Stimulated activated naive CD8-positive, alpha-beta T cell treated with anti-CD3 and anti-CD28 coated beads, Interleukin-15, Interleukin-2, amounts not matched to agents 100 ng/mL and 50 ng/mL, for 24 hours (primary cell): Measurements from ENCODE around the gene PSEN1.
"Not testable (repeated sequence)": the region's sequence is repeated elsewhere in the genome, so short reads cannot be mapped to it uniquely, and the experiment has no call there.

Experiments
- H3K27ac Mint-ChIP-seq: one replicate; pipeline ENCODE4 v1.8.0; 2021; ENCODE audit warnings: mild to moderate bottlenecking, mixed read lengths
- H3K27me3 Mint-ChIP-seq: one replicate; pipeline ENCODE4 v1.8.0; 2021; ENCODE audit warnings: mixed read lengths
- H3K36me3 Mint-ChIP-seq: one replicate; pipeline ENCODE4 v1.8.0; 2021; ENCODE audit warnings: low read depth, mixed read lengths
- H3K4me1 Mint-ChIP-seq: one replicate; pipeline ENCODE4 v1.8.0; 2021; ENCODE audit warnings: low read depth, mixed read lengths
- H3K4me3 Mint-ChIP-seq: one replicate; pipeline ENCODE4 v1.8.0; 2021; ENCODE audit warnings: mild to moderate bottlenecking, mixed read lengths
- H3K9me3 Mint-ChIP-seq: one replicate; pipeline ENCODE4 v1.8.0; 2021; ENCODE audit warnings: mixed read lengths

Gene PSEN1

GRCh38 chr14:73176685-73177084 is 40.4 kb downstream of the PSEN1 start:
- no peaks in the 10 kb centered on the region for H3K9me3 Mint-ChIP-seq
- no peak overlapping the region for H3K4me3 Mint-ChIP-seq
- no peaks in the 10 kb centered on the region for H3K27me3 Mint-ChIP-seq
- H3K4me1 Mint-ChIP-seq: no peaks in the 10 kb centered on the region
- peaks cover 48% of the 10 kb centered on the region for H3K36me3 Mint-ChIP-seq
- H3K27ac Mint-ChIP-seq: no peak overlapping the region

DNA sequence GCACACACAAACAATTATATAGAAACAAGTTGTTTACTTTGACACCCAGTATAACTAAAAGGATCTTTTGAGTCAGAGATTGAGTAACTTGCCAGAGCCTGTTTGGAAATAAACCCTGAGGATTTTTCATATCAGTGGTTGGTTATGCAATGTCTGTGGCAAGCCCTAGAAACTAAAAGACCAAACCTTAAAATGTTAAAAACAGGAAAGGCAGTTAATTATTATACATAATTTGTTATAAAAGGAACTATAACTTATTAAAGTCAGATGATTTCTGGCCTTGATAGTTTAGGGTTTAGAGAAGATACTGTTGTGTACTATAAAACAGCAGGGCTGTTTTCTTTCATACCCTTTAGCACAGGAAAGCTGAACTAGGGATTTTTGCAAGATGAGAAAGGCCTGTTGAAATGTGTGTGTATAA is 44.1 kb downstream of the PSEN1 start:
- no peaks in the 10 kb centered on the region for H3K9me3 Mint-ChIP-seq
- no peak overlapping the region for H3K27ac Mint-ChIP-seq
- H3K4me3 Mint-ChIP-seq: no peak overlapping the region
- H3K36me3 Mint-ChIP-seq: peaks cover 34% of the 10 kb centered on the region
- H3K27me3 Mint-ChIP-seq: no peaks in the 10 kb centered on the region
- H3K4me1 Mint-ChIP-seq: no peaks in the 10 kb centered on the region

DNA sequence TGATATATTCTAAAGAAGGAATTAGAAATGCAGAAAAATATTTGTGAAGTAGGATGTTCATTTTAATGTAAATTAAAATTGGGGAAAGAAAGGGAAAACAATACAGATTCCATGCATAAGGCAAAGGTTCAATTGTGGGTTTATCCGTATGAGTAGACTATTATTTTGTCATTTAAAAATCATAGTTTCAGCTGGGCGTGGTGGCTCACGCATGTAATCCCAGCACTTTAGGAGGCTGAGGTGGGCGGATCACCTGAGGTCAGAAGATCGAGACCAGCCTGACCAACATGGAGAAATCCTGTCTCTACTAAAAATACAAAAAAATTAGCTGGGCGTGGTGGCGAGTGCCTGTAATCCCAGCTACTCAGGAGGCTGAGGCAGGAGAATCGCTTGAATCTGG is 44.7 kb downstream of the PSEN1 start:
- H3K27me3 Mint-ChIP-seq, H3K4me1 Mint-ChIP-seq, H3K27ac Mint-ChIP-seq, H3K4me3 Mint-ChIP-seq, H3K9me3 Mint-ChIP-seq: not testable (repeated sequence)
- peaks cover 29% of the 10 kb centered on the region for H3K36me3 Mint-ChIP-seq

- no peak overlapping the region for H3K4me3 Mint-ChIP-seq
These were observed 52.2 kb downstream of the PSEN1 start for GRCh38 chr14:73188501-73188911.

DNA sequence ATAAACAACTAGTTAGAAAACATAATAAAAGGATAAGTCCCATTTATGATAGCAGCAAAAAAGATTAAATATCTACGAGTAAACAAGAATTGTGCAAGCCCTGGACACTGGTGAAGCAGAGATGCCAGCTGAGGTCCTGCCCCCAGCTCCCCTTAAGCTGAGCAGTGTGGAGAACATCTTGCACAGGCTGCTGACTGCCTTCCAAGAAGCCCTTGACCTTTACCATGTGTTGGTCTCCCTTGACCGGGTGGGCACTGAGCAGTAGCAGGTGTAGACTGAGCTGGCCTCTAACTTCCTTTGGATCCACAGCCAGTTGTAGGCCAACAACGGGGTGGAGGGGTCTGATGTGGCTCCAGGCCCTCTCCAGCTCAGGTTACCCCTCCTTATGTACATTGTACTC is 53.3 kb downstream of the PSEN1 start:
- H3K4me3 Mint-ChIP-seq: no peak overlapping the region
- H3K27me3 Mint-ChIP-seq: no peaks in the 10 kb centered on the region
- H3K27ac Mint-ChIP-seq: no peak overlapping the region
- no peaks in the 10 kb centered on the region for H3K9me3 Mint-ChIP-seq
- peaks cover 41% of the 10 kb centered on the region for H3K36me3 Mint-ChIP-seq
- no peaks in the 10 kb centered on the region for H3K4me1 Mint-ChIP-seq

More at GRCh38 chr14:73188501-73188911, 52.2 kb downstream of the PSEN1 start:
- Mint-ChIP-seq H3K27ac (no peak overlapping the region), H3K9me3 (no peaks in the 10 kb centered on the region), H3K27me3 (no peaks in the 10 kb centered on the region), H3K4me1 (no peaks in the 10 kb centered on the region), H3K36me3 (peaks cover 33% of the 10 kb centered on the region)

- Mint-ChIP-seq H3K27ac (no peak overlapping the region), H3K4me1 (no peaks in the 10 kb centered on the region), H3K27me3 (no peaks in the 10 kb centered on the region), H3K36me3 (peaks cover 47% of the 10 kb centered on the region), H3K9me3 (no peaks in the 10 kb centered on the region), H3K4me3 (no peak overlapping the region)
These were observed 55.1 kb downstream of the PSEN1 start for GRCh38 chr14:73191441-73191840.

GRCh38 chr14:73194306-73194705 is 58.0 kb downstream of the PSEN1 start:
- H3K9me3 Mint-ChIP-seq, H3K27ac Mint-ChIP-seq, H3K4me1 Mint-ChIP-seq, H3K27me3 Mint-ChIP-seq, H3K4me3 Mint-ChIP-seq: not testable (repeated sequence)
- peaks cover 50% of the 10 kb centered on the region for H3K36me3 Mint-ChIP-seq

DNA sequence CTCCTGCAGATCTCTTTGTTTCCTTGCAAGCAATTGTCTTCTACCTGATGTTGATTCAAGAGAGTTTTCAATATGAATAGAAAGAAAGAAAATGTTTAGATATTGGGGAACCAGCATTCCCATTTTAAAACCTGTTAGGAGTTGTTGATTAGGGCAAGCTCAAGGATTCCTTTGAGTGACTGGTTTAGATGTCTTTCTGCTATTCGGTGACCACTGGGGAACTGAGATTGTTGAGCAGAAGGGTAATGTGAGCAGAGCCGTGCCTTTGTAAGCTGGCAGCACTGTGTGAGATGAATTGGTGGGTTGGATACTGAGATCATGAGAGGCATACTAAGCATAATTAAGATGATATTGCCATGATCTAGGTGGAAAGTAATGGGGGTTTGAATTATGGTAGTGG is 61.9 kb downstream of the PSEN1 start:
- Mint-ChIP-seq H3K9me3 (no peaks in the 10 kb centered on the region), H3K27ac (no peak overlapping the region), H3K27me3 (no peaks in the 10 kb centered on the region), H3K4me1 (no peaks in the 10 kb centered on the region), H3K36me3 (peaks cover 63% of the 10 kb centered on the region), H3K4me3 (no peak overlapping the region)

- Mint-ChIP-seq H3K9me3 (no peaks in the 10 kb centered on the region), H3K4me1 (no peaks in the 10 kb centered on the region), H3K36me3 (peaks cover 73% of the 10 kb centered on the region), H3K27me3 (no peaks in the 10 kb centered on the region), H3K4me3 (no peak overlapping the region), H3K27ac (no peak overlapping the region)
These were observed 67.2 kb downstream of the PSEN1 start for GRCh38 chr14:73203527-73203926.

GRCh38 chr14:73207615-73208014 is 71.3 kb downstream of the PSEN1 start:
- H3K27ac Mint-ChIP-seq: no peak overlapping the region
- H3K4me3 Mint-ChIP-seq: no peak overlapping the region
- H3K9me3 Mint-ChIP-seq: no peaks in the 10 kb centered on the region
- no peaks in the 10 kb centered on the region for H3K4me1 Mint-ChIP-seq
- peaks cover 60% of the 10 kb centered on the region for H3K36me3 Mint-ChIP-seq
- H3K27me3 Mint-ChIP-seq: no peaks in the 10 kb centered on the region

GRCh38 chr14:73208390-73208789 is 72.1 kb downstream of the PSEN1 start:
- Mint-ChIP-seq H3K27ac (no peak overlapping the region), H3K9me3 (no peaks in the 10 kb centered on the region), H3K4me1 (no peaks in the 10 kb centered on the region), H3K27me3 (no peaks in the 10 kb centered on the region), H3K36me3 (peaks cover 63% of the 10 kb centered on the region), H3K4me3 (no peak overlapping the region)

DNA sequence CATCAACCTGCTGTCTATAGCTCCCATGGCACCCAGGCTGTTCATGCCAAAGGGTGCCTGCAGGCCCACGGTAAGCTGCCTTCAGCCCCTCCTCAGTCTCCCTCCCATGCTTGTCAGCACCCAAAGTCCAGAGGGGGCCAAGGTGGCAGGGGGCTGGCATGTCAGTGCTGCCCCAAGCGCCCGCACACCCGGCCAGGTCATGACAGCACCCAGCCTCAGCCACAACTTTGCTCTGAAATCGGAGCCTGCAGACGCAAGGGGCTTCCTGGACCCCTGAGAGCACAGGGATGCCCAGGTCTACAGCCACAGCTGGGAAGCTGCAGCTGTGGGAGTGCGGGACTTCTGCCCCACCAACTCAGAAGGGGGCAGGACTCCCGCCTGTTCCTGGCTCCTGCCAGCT is 72.5 kb downstream of the PSEN1 start:
- Mint-ChIP-seq H3K4me3 (no peak overlapping the region), H3K36me3 (peaks cover 64% of the 10 kb centered on the region), H3K9me3 (no peaks in the 10 kb centered on the region), H3K27ac (no peak overlapping the region), H3K27me3 (no peaks in the 10 kb centered on the region), H3K4me1 (no peaks in the 10 kb centered on the region)

DNA sequence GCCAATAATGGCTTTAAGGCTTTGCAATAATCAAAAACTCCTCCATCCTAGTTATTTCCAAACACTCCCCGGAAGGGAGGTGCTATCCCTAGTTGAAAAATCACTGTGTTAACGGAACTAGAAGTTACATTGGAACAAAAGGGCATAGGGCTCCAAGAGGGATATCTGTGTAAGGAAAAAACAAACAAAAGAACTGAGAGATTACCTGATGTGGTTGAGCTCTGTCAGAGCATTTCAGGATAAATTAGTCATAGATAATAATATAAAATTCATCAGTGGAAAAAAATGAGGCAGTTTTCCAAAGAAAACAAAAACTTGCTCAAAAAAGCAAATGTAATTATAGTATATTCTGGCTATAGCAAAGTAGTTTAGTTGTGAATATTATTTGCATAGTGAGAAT is 73.6 kb downstream of the PSEN1 start:
- Mint-ChIP-seq H3K4me1 (no peaks in the 10 kb centered on the region), H3K27ac (no peak overlapping the region), H3K4me3 (no peak overlapping the region), H3K27me3 (no peaks in the 10 kb centered on the region), H3K9me3 (no peaks in the 10 kb centered on the region), H3K36me3 (peaks cover 61% of the 10 kb centered on the region)

DNA sequence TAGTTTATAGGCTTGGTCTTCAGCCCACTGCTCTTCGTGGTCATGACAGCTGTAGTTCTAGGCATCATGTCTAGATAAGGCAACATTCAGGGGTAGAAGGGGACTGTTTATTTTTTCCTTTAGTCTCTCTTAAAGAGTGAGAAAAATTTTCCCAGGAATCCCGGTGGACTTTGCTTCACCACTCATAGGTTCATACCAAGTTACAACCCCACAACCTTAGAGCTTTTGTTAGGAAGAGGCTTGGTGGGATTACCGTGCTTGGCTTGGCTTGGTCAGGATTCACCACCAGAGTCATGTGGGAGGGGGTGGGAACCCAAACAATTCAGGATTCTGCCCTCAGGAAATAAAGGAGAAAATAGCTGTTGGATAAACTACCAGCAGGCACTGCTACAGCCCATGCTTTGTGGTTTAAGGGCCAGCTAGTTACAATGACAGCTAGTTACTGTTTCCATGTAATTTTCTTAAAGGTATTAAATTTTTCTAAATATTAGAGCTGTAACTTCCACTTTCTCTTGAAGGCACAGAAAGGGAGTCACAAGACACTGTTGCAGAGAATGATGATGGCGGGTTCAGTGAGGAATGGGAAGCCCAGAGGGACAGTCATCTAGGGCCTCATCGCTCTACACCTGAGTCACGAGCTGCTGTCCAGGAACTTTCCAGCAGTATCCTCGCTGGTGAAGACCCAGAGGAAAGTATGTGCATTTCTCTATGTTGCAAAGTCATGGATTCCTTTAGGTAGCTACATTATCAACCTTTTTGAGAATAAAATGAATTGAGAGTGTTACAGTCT is 75.1 kb downstream of the PSEN1 start:
- Mint-ChIP-seq H3K27ac (no peak overlapping the region), H3K36me3 (peaks cover 55% of the 10 kb centered on the region), H3K9me3 (no peaks in the 10 kb centered on the region), H3K4me1 (no peaks in the 10 kb centered on the region), H3K4me3 (no peak overlapping the region), H3K27me3 (no peaks in the 10 kb centered on the region)

DNA sequence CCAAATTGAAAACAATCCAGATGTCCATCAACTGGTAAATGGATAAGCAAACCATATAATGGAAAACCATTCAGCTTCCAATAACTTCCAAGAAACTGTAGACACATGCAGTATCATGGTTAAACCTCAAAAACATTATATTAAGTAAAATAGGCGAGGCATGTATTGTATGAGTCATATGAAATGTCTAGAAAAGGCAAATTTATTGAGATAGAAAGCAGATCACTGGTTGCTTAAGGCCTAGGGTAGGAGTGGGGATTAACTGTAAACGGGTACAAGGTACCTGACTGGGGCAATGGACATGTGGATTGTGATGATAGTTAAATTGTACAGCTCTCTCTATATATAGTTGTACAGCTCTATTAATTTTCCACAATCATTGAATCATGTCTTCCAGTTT is 79.7 kb downstream of the PSEN1 start:
- H3K36me3 Mint-ChIP-seq: peaks cover 50% of the 10 kb centered on the region
- no peak overlapping the region for H3K4me3 Mint-ChIP-seq
- H3K27ac Mint-ChIP-seq: peak overlapping the region; percentile 19
- H3K4me1 Mint-ChIP-seq: no peaks in the 10 kb centered on the region
- H3K9me3 Mint-ChIP-seq: no peaks in the 10 kb centered on the region
- H3K27me3 Mint-ChIP-seq: no peaks in the 10 kb centered on the region

GRCh38 chr14:73217411-73217810 is 81.1 kb downstream of the PSEN1 start:
- Mint-ChIP-seq H3K4me1 (peaks cover 7% of the 10 kb centered on the region), H3K9me3 (no peaks in the 10 kb centered on the region), H3K27ac (no peak overlapping the region), H3K27me3 (no peaks in the 10 kb centered on the region), H3K36me3 (peaks cover 59% of the 10 kb centered on the region), H3K4me3 (no peak overlapping the region)
